Activated T-cell treated with anti-CD3 and anti-CD28 coated beads, Interleukin-2, amount 50 U/mL, for 24 hours (primary cell): Measurements from ENCODE around the gene PFKFB2.

Experiments
- DNase-seq: peaks from one replicate; pipeline ENCODE4 v3.0.0-alpha.2; 2020
- H3K27ac Mint-ChIP-seq: 2 replicates; pipeline ENCODE4 v1.8.0; 2020; ENCODE audit warnings: mild to moderate bottlenecking, mixed read lengths
- H3K27me3 Mint-ChIP-seq: 2 replicates; pipeline ENCODE4 v1.8.0; 2020; ENCODE audit warnings: mixed read lengths
- H3K36me3 Mint-ChIP-seq: 2 replicates; pipeline ENCODE4 v1.8.0; 2020; ENCODE audit warnings: low read depth, mixed read lengths
- H3K4me1 Mint-ChIP-seq: 2 replicates; pipeline ENCODE4 v1.8.0; 2020; ENCODE audit warnings: low read depth, mixed read lengths
- H3K4me3 Mint-ChIP-seq: 2 replicates; pipeline ENCODE4 v1.8.0; 2020; ENCODE audit warnings: mild to moderate bottlenecking, moderate library complexity, mixed read lengths
- H3K9me3 Mint-ChIP-seq: 2 replicates; pipeline ENCODE4 v1.8.0; 2020; ENCODE audit warnings: mixed read lengths

The PFKFB2 gene

GRCh38 chr1:207077012-207077411 is 23.9 kb downstream of the PFKFB2 start:
- H3K36me3 Mint-ChIP-seq = no peaks in the 10 kb centered on the region
- H3K27me3 Mint-ChIP-seq = peaks cover 5% of the 10 kb centered on the region
- H3K4me3 Mint-ChIP-seq = no peak overlapping the region
- H3K4me1 Mint-ChIP-seq = peaks cover 4% of the 10 kb centered on the region
- no peak for DNase-seq
- H3K9me3 Mint-ChIP-seq = no peaks in the 10 kb centered on the region
- H3K27ac Mint-ChIP-seq = no peak overlapping the region

- Mint-ChIP-seq H3K27ac (no peak overlapping the region), H3K4me1 (peaks cover 2% of the 10 kb centered on the region), H3K9me3 (no peaks in the 10 kb centered on the region), H3K4me3 (no peak overlapping the region), H3K27me3 (peaks cover 12% of the 10 kb centered on the region), H3K36me3 (no peaks in the 10 kb centered on the region)
- DNase-seq = peak; percentile 51
Observed at GRCh38 chr1:207077470-207078377, 24.6 kb downstream of the PFKFB2 start.

GRCh38 chr1:207078578-207079132 is 25.6 kb downstream of the PFKFB2 start:
- Mint-ChIP-seq H3K9me3 (no peaks in the 10 kb centered on the region), H3K27ac (no peak overlapping the region)

GRCh38 chr1:207079706-207080241 is 26.7 kb downstream of the PFKFB2 start:
- no peak for DNase-seq
- H3K4me3 Mint-ChIP-seq = no peak overlapping the region

More at GRCh38 chr1:207078578-207079132, 25.6 kb downstream of the PFKFB2 start:
- DNase-seq = no peak
- H3K4me3 Mint-ChIP-seq = no peak overlapping the region
- H3K36me3 Mint-ChIP-seq = no peaks in the 10 kb centered on the region
- H3K4me1 Mint-ChIP-seq = peaks cover 2% of the 10 kb centered on the region
- H3K27me3 Mint-ChIP-seq = peaks cover 20% of the 10 kb centered on the region

GRCh38 chr1:207081088-207081487 is 28.0 kb downstream of the PFKFB2 start:
- no peak overlapping the region for H3K27ac Mint-ChIP-seq
- DNase-seq = no peak
- no peak overlapping the region for H3K4me3 Mint-ChIP-seq
- H3K9me3 Mint-ChIP-seq = no peaks in the 10 kb centered on the region
- peaks cover 13% of the 10 kb centered on the region for H3K4me1 Mint-ChIP-seq
- H3K36me3 Mint-ChIP-seq = no peaks in the 10 kb centered on the region
- H3K27me3 Mint-ChIP-seq = peaks cover 28% of the 10 kb centered on the region

More at GRCh38 chr1:207079706-207080241, 26.7 kb downstream of the PFKFB2 start:
- no peaks in the 10 kb centered on the region for H3K9me3 Mint-ChIP-seq
- H3K27me3 Mint-ChIP-seq = peaks cover 28% of the 10 kb centered on the region
- H3K4me1 Mint-ChIP-seq = peaks cover 7% of the 10 kb centered on the region
- H3K36me3 Mint-ChIP-seq = no peaks in the 10 kb centered on the region
- H3K27ac Mint-ChIP-seq = no peak overlapping the region

- no peak for DNase-seq
- no peaks in the 10 kb centered on the region for H3K9me3 Mint-ChIP-seq
- H3K36me3 Mint-ChIP-seq = no peaks in the 10 kb centered on the region
- no peak overlapping the region for H3K4me3 Mint-ChIP-seq
- H3K27me3 Mint-ChIP-seq = peaks cover 28% of the 10 kb centered on the region
- H3K27ac Mint-ChIP-seq = no peak overlapping the region
- peaks cover 13% of the 10 kb centered on the region for H3K4me1 Mint-ChIP-seq
Observed at GRCh38 chr1:207081806-207082205, 28.7 kb downstream of the PFKFB2 start.

- H3K4me3 Mint-ChIP-seq = no peak overlapping the region
- no peaks in the 10 kb centered on the region for H3K36me3 Mint-ChIP-seq
Observed at GRCh38 chr1:207084232-207084631, 31.2 kb downstream of the PFKFB2 start.

GRCh38 chr1:207084701-207085180 is 31.7 kb downstream of the PFKFB2 start:
- no peak overlapping the region for H3K4me3 Mint-ChIP-seq
- peaks cover 26% of the 10 kb centered on the region for H3K4me1 Mint-ChIP-seq
- no peaks in the 10 kb centered on the region for H3K36me3 Mint-ChIP-seq
- no peak overlapping the region for H3K27ac Mint-ChIP-seq
- DNase-seq = peak; percentile 41
- H3K9me3 Mint-ChIP-seq = no peaks in the 10 kb centered on the region
- peaks cover 25% of the 10 kb centered on the region for H3K27me3 Mint-ChIP-seq

More at GRCh38 chr1:207084232-207084631, 31.2 kb downstream of the PFKFB2 start:
- DNase-seq = no peak
- peaks cover 25% of the 10 kb centered on the region for H3K27me3 Mint-ChIP-seq
- peaks cover 21% of the 10 kb centered on the region for H3K4me1 Mint-ChIP-seq
- no peak overlapping the region for H3K27ac Mint-ChIP-seq
- no peaks in the 10 kb centered on the region for H3K9me3 Mint-ChIP-seq

GRCh38 chr1:207085887-207086286 is 32.8 kb downstream of the PFKFB2 start:
- Mint-ChIP-seq H3K4me1 (peaks cover 29% of the 10 kb centered on the region), H3K27me3 (peaks cover 25% of the 10 kb centered on the region), H3K9me3 (no peaks in the 10 kb centered on the region), H3K4me3 (no peak overlapping the region), H3K36me3 (no peaks in the 10 kb centered on the region), H3K27ac (no peak overlapping the region)
- no peak for DNase-seq

- no peaks in the 10 kb centered on the region for H3K36me3 Mint-ChIP-seq
- H3K4me1 Mint-ChIP-seq = peaks cover 30% of the 10 kb centered on the region
- H3K27ac Mint-ChIP-seq = no peak overlapping the region
- H3K27me3 Mint-ChIP-seq = peaks cover 12% of the 10 kb centered on the region
- H3K4me3 Mint-ChIP-seq = no peak overlapping the region
- no peaks in the 10 kb centered on the region for H3K9me3 Mint-ChIP-seq
- DNase-seq = no peak
Observed at GRCh38 chr1:207088161-207088560, 35.1 kb downstream of the PFKFB2 start.

- no peaks in the 10 kb centered on the region for H3K36me3 Mint-ChIP-seq
- H3K27ac Mint-ChIP-seq = peak within 1 kb of the TSS; percentile 79
- peaks cover 30% of the 10 kb centered on the region for H3K4me1 Mint-ChIP-seq
- H3K27me3 Mint-ChIP-seq = peaks cover 7% of the 10 kb centered on the region
- H3K9me3 Mint-ChIP-seq = no peaks in the 10 kb centered on the region
- DNase-seq = no peak
- H3K4me3 Mint-ChIP-seq = peak within 1 kb of the TSS; percentile 66
Observed at GRCh38 chr1:207088701-207089626, 35.9 kb downstream of the PFKFB2 start, which contains the start of gene C4BPB. Gene C4BPB, plus strand, starts transcription at chr1:207088860. Its CDS starts 672 bp downstream, at chr1:207089532.

- H3K4me3 Mint-ChIP-seq = peak overlapping the region; percentile 66
Observed at GRCh38 chr1:207089627-207090355, 36.7 kb downstream of the PFKFB2 start.

GRCh38 chr1:207091200-207091908 is 38.3 kb downstream of the PFKFB2 start:
- peaks cover 21% of the 10 kb centered on the region for H3K4me1 Mint-ChIP-seq
- H3K4me3 Mint-ChIP-seq = no peak overlapping the region
- no peak for DNase-seq
- no peaks in the 10 kb centered on the region for H3K27me3 Mint-ChIP-seq
- no peak overlapping the region for H3K27ac Mint-ChIP-seq
- H3K9me3 Mint-ChIP-seq = no peaks in the 10 kb centered on the region
- no peaks in the 10 kb centered on the region for H3K36me3 Mint-ChIP-seq

More at GRCh38 chr1:207089627-207090355, 36.7 kb downstream of the PFKFB2 start:
- peaks cover 27% of the 10 kb centered on the region for H3K4me1 Mint-ChIP-seq
- H3K9me3 Mint-ChIP-seq = no peaks in the 10 kb centered on the region
- H3K27ac Mint-ChIP-seq = peak overlapping the region; percentile 79
- H3K27me3 Mint-ChIP-seq = no peaks in the 10 kb centered on the region
- H3K36me3 Mint-ChIP-seq = no peaks in the 10 kb centered on the region
- no peak for DNase-seq
